Measurements from ENCODE around the gene RFPL3.

DNA sequence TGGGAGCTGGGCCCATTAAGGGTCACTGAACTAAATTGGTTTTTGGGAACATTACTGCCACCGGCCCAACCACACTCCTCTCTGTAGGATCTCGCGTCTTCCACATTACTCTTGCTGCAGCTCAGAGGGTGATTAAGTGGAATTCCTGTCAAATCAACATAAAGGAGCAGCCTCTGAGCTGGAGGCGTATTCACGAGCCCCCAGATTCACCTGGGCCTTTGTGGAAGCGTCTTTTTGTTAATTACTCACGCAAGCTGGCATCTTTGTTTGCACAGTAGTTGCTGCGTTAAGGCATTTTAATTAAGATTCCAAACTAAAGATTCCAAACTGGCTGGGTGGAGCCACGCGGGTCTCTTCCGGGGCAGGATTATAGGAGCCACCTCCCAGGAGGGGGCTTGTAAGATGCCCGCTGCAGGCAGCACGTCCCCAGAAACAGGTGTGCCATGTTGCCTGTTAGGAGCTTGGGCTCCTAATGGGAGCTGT, 21.5 kb upstream of the RFPL3 start:
- TF ChIP-seq, protein P1, sequence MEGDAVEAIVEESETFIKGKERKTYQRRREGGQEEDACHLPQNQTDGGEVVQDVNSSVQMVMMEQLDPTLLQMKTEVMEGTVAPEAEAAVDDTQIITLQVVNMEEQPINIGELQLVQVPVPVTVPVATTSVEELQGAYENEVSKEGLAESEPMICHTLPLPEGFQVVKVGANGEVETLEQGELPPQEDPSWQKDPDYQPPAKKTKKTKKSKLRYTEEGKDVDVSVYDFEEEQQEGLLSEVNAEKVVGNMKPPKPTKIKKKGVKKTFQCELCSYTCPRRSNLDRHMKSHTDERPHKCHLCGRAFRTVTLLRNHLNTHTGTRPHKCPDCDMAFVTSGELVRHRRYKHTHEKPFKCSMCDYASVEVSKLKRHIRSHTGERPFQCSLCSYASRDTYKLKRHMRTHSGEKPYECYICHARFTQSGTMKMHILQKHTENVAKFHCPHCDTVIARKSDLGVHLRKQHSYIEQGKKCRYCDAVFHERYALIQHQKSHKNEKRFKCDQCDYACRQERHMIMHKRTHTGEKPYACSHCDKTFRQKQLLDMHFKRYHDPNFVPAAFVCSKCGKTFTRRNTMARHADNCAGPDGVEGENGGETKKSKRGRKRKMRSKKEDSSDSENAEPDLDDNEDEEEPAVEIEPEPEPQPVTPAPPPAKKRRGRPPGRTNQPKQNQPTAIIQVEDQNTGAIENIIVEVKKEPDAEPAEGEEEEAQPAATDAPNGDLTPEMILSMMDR (IDR thresholded peaks at IDR 0.05; ENCODE audit: poor library complexity, severe bottlenecking): no peak
- TF ChIP-seq POLR2AphosphoS5 (IDR thresholded peaks at IDR 0.05) (no peak), EZH2 (IDR thresholded peaks at IDR 0.05; ENCODE audit: borderline replicate concordance, insufficient read depth, low read length, poor library complexity, severe bottlenecking) (no peak), MXI1 (conservative IDR thresholded peaks at IDR 0.05; ENCODE audit: poor library complexity, severe bottlenecking) (no peak)
